SJSA1 (cell line): ENCODE data around the gene MARCKS. TPM values are rescaled to one million over a fixed set of nuclear protein-coding genes. Genes with fewer than 3 reads are reported as not detected.
A peak's percentile ranks its signal among the peaks of the same experiment; 100 is the strongest.

ENCODE experiments used
- DNase-seq, 2 experiments: peaks; one replicate each; pipeline ENCODE4 v3.0.0-alpha.2; 2015 to 2020; ENCODE audit warnings: low spot score in 2 of 2, low read depth in 1 of 2
- H3K27ac ChIP-seq: fragments of 250-450 bp; sonication (Bioruptor Pico); 2 replicates; pipeline ENCODE4 v1.5.1; 2020; ENCODE audit warnings: mild to moderate bottlenecking, moderate library complexity
- H3K27me3 ChIP-seq: fragments of 250-450 bp; sonication (Bioruptor Pico); replicated peaks from 2 replicates; pipeline ENCODE4 v1.5.1; 2020; ENCODE audit warnings: mild to moderate bottlenecking, moderate library complexity
- H3K36me3 ChIP-seq: fragments of 250-450 bp; sonication (Bioruptor Pico); 2 replicates; pipeline ENCODE4 v1.5.1; 2020; ENCODE audit warnings: mild to moderate bottlenecking
- H3K4me1 ChIP-seq: fragments of 250-450 bp; sonication (Bioruptor Pico); replicated peaks from 2 replicates; pipeline ENCODE4 v1.6.1; 2021; ENCODE audit warnings: mild to moderate bottlenecking
- H3K4me3 ChIP-seq: fragments of 250-450 bp; sonication (Bioruptor Pico); 2 replicates; pipeline ENCODE4 v1.5.1; 2020; ENCODE audit warnings: mild to moderate bottlenecking
- H3K9me3 ChIP-seq: fragments of 250-450 bp; sonication (Bioruptor Pico); replicated peaks from 2 replicates; pipeline ENCODE4 v1.5.1; 2020; ENCODE audit warnings: mild to moderate bottlenecking
- total RNA-seq: library from RNA; depleted of rRNA; stranded (reverse); fragments of >200 nt; shearing (Covaris generic); gene quantifications from 2 replicates; pipeline ENCODE4 v1.2.3, GENCODE V29; 2014

MARCKS gene
- total RNA-seq, 1 experiment from 2014 or later: 148 TPM

DNA sequence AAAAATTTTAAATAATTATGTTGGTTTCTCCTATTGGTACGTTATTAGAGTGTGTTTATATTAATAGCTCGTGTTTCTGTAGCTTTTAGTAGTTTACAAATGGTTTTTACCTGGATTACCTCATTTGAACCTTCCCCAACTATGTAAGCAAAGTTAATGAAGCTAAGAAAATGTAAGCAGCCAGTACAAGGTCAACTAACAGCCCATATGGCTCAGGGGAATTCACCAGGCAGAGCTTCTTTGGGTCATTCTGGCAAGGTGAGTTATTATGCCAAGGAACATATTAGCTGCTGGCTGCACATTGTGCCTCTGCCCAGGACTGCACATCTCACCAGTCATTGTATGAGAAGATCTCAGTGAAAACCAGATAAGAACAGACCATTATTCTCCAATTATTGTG, 27.0 kb upstream of the MARCKS start:
- DNase-seq: no peak
- Histone ChIP-seq H3K4me1 (peaks cover 9% of the 10 kb centered on the region), H3K36me3 (no peaks in the 10 kb centered on the region), H3K9me3 (no peaks in the 10 kb centered on the region; the same call in 1 of the 2 replicates), H3K27ac (no peak overlapping the region), H3K4me3 (no peak overlapping the region), H3K27me3 (no peaks in the 10 kb centered on the region)

DNA sequence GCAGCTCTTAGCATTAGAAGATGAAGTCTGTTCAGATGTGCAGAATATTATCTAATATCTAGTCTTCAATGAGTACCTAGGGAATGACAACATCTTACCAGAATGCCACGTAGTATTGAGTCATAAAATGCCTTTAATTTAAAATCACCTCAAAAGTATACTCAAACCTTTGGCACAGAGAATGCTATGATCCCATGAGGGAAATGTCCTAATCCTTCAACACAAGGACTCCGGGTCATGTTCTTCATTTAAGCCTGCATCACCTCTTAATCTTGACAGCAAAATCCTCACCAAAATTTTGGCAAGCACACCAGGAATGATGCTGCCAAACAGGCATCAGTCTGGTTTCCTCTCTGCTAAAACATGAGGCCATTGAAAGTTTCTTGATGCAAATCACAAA, 23.6 kb upstream of the MARCKS start:
- H3K4me3 ChIP-seq: no peak overlapping the region
- DNase-seq: no peak
- no peaks in the 10 kb centered on the region for H3K36me3 ChIP-seq
- H3K4me1 ChIP-seq: 0 out of 2 replicates have a peak, but pooled peaks cover 4% of the 10 kb centered on the region
- H3K27ac ChIP-seq: no peak overlapping the region
- H3K9me3 ChIP-seq: no peaks in the 10 kb centered on the region; the same call in 1 of the 2 replicates
- H3K27me3 ChIP-seq: no peaks in the 10 kb centered on the region

DNA sequence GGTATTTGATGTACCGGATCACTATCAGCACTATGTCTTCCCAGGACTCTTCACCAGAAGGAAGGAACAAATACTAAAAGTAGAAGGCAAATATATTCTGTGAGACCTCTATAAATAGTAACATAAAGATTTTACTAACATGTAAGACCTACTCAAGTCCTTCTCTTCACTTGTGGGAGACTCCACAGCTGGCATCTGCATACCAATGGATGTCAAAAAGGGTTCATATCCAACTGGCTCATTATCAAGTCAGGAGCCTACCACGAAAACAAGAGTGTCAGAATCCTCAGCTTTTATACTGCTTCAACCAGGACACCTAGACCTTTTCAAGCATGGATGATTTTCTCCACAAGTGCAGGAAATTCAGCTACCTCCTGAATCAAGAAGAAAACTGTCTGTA, 20.0 kb upstream of the MARCKS start:
- Histone ChIP-seq H3K4me3 (no peak overlapping the region), H3K4me1 (0 out of 2 replicates have a peak, but pooled peaks cover 4% of the 10 kb centered on the region), H3K9me3 (no peaks in the 10 kb centered on the region; the same call in 1 of the 2 replicates), H3K36me3 (no peaks in the 10 kb centered on the region), H3K27me3 (no peaks in the 10 kb centered on the region), H3K27ac (no peak overlapping the region)
- DNase-seq: no peak

DNA sequence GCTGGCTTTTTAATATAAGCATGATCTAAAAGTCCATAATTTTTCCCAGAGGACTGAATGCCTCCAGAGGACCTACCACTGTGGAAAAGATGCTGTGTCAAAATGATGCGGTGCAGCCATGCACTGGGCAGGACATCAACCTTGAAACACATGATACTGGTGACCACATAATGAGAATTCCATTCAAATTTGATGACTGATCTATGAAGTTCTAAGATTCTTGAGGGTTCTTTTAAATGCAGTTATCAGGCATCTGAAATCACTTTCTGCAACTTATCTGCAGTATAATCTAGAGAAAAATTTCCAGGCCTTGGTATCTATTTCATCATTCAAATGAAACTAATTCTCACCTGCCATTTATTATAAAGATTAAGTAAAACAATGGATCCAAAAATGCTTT, 15.0 kb upstream of the MARCKS start:
- Histone ChIP-seq H3K27me3 (no peaks in the 10 kb centered on the region), H3K27ac (no peak overlapping the region), H3K36me3 (no peaks in the 10 kb centered on the region), H3K9me3 (no peaks in the 10 kb centered on the region), H3K4me3 (no peak overlapping the region), H3K4me1 (no peaks in the 10 kb centered on the region)
- no peak for DNase-seq

DNA sequence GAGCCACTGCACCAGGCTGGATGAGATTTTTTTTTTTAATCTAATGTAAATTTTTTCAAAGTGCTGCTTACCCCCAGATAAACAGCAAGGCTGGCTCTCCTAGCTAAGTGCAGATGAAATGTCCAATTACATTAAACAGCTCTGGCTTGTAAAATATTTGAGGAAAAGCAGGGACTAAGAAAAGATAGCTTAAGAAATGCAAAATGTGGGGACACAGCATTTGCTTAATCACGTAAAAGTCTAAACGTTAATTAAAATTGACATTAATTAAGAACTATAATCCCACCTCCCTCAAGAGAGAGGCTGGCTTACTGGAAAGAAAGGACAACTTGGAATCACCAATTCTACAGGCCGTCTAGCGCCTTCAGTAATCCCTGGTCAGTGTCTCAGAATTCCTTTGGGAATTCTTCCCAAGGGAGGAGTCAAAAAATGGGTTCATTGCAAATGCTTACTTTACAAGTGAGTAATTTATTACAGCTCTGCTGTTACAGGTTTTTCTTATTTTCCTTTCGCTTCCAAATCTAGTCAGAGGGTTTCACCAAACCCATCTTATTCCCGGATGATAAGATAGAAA, 13.6 kb upstream of the MARCKS start:
- no peaks in the 10 kb centered on the region for H3K27me3 ChIP-seq
- H3K27ac ChIP-seq: no peak overlapping the region
- no peaks in the 10 kb centered on the region for H3K36me3 ChIP-seq
- H3K4me1 ChIP-seq: no peaks in the 10 kb centered on the region
- no peak for DNase-seq
- H3K4me3 ChIP-seq: no peak overlapping the region
- no peaks in the 10 kb centered on the region for H3K9me3 ChIP-seq

DNA sequence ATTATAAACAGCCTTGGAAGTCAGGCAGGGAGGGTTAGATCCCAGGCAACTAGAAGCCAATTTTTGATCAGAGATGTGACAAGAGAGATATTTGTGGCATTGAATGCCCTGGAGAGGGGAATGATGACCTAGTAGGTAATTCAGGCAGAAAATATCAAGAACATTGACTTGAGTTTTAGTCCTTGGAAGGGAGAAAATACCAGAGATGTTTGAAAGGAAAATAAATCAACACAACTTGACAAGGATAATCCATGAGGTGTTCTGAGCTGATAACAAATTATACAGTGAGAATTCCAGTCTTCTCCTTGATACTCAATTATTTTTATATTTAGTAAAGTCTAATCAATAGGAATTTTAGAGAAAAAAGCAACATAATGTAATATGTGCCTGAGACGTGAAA, 10.6 kb upstream of the MARCKS start:
- H3K9me3 ChIP-seq: no peaks in the 10 kb centered on the region
- H3K4me3 ChIP-seq: no peak overlapping the region
- no peaks in the 10 kb centered on the region for H3K36me3 ChIP-seq
- no peak overlapping the region for H3K27ac ChIP-seq
- no peaks in the 10 kb centered on the region for H3K27me3 ChIP-seq
- DNase-seq: no peak
- H3K4me1 ChIP-seq: no peaks in the 10 kb centered on the region

DNA sequence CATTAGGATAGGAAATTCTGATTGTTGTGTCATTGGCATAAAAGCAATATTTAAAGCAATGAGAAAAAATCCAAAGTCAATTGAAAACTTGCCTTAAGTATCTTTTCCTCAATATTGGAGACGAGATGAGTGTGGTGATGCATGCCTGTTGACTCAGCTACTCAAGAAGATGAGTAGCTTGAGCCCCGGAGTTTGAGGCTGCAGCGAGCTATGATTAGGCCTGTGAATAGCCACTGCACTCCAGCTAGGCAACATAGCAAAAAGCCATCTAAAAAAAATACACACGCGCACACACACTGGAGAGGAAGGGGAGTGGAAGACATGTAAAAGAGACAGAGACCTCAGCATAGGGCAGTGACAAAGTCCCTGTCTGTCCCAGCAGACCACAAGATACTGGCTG, 9.7 kb upstream of the MARCKS start:
- DNase-seq: no peak
- H3K4me3 ChIP-seq: no peak overlapping the region
- no peaks in the 10 kb centered on the region for H3K36me3 ChIP-seq
- H3K27ac ChIP-seq: no peak overlapping the region
- no peaks in the 10 kb centered on the region for H3K9me3 ChIP-seq
- no peaks in the 10 kb centered on the region for H3K27me3 ChIP-seq
- no peaks in the 10 kb centered on the region for H3K4me1 ChIP-seq

DNA sequence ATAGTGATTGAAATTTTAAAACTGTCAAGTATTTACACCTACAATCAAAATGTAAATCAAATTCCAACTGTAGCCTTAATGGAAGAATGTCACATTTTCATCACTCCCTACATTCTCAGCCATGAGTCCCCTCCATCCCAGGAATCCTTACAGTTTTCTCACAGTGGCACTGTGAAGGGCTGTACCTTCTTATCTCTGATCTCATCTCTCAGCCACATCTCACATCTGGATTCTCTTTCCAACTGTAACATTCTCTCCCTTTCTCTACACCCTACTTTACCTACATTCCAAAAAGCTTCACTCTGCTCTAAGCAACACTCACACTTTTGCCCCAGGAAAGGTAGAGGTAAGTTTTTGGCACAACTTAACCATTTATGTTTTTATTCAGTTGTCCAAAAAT, 8.9 kb upstream of the MARCKS start:
- no peak for DNase-seq
- Histone ChIP-seq H3K36me3 (no peaks in the 10 kb centered on the region), H3K9me3 (no peaks in the 10 kb centered on the region), H3K4me1 (no peaks in the 10 kb centered on the region), H3K4me3 (no peak overlapping the region), H3K27ac (no peak overlapping the region), H3K27me3 (no peaks in the 10 kb centered on the region)

DNA sequence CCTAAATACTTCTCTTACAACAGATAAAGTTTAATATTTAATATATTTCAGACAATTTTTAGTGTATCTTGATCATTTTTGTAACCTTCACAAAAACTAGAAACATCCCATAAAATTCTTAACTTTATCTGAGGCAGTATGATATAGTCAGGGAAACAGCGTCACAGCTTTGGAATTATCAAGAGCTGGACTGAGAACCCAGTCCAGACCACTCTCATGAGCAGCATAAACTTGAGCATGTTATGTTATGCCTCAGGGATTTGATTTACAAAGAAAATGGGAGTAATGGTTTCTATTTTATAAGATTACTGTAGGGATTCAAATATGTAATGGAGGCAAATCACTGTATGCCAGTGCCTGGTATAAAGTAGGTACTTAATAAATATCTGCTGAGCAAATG, 8.3 kb upstream of the MARCKS start:
- Histone ChIP-seq H3K4me3 (no peak overlapping the region), H3K4me1 (no peaks in the 10 kb centered on the region), H3K36me3 (no peaks in the 10 kb centered on the region), H3K27me3 (no peaks in the 10 kb centered on the region), H3K27ac (no peak overlapping the region), H3K9me3 (no peaks in the 10 kb centered on the region)
- DNase-seq: no peak

DNA sequence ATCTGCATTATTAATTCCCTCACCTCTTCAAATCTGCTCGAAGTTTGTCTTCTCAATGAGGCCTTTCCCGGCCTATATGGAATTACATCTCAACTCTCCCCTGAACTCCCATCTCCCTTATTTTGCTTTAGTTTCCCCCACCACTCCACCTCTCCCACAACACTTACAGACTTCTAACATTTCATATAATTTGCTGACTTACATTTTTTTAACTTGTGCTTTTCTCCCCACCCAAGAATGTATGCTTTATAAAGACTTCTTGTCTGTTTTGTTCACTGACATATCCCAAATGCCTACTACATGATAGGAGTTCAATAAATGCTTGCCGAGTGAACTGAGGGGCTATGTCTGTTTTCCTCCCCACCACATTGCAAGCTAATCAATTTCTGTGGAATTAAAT, 3.9 kb upstream of the MARCKS start:
- no peaks in the 10 kb centered on the region for H3K9me3 ChIP-seq
- H3K27me3 ChIP-seq: no peaks in the 10 kb centered on the region
- peaks cover 5% of the 10 kb centered on the region for H3K36me3 ChIP-seq
- H3K27ac ChIP-seq: no peak overlapping the region
- no peak overlapping the region for H3K4me3 ChIP-seq
- no peak for DNase-seq
- peaks cover 3% of the 10 kb centered on the region; the same call in 1 of the 2 replicates for H3K4me1 ChIP-seq

DNA sequence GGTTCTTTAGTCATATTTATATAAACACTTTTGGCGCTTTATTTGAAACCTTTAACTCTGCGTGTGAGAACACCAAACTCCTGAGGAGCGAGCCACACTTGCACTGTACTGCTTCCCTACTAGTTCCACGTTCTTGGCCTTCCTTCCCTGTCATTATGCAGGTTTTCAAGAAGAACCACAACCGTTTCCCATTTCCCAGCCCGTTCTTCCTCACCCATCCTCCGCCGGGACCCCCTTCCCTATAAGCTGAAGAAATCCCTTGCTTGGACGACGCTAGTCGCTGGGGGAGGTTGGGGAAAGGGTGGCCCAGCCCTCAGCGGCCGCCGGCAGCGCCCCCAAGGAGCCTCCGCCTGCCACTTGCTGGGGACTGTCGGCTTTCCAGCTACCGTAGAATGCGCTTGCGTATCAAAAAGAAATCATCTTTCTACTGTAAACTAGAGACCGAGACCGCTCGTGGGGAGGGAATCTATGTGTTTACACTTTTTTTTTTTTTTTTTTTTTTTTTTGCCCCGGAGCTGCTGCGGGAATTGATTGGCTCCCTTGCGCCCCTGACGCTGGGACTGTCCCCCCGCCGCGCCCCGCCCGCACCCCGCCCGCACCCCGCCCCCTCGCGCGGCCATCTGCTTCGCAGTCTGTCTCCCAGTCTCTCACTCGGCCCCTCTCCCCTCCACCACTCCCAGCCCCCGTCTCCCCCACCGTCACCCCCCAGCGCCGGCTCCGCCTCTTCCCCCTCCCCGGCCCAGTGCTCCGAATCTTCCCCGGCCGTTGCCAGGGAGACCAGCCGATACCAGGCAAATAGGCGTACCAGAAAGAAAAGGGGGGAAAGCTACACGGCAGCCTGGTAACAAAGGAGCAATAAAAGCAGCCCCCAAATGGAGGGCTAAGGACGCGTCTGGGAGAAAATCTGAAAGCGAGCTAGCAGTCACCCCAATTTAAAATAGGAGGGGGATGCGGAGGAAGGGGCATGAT, 2.3 kb upstream of the MARCKS start:
- H3K4me3 ChIP-seq: peak overlapping the region; percentile 65
- peak overlapping the region; percentile 84 for H3K27ac ChIP-seq
- DNase-seq: peak; percentile 75 to 82
- H3K4me1 ChIP-seq: peaks cover 3% of the 10 kb centered on the region
- H3K9me3 ChIP-seq: no peaks in the 10 kb centered on the region
- peaks cover 19% of the 10 kb centered on the region for H3K36me3 ChIP-seq
- no peaks in the 10 kb centered on the region for H3K27me3 ChIP-seq

DNA sequence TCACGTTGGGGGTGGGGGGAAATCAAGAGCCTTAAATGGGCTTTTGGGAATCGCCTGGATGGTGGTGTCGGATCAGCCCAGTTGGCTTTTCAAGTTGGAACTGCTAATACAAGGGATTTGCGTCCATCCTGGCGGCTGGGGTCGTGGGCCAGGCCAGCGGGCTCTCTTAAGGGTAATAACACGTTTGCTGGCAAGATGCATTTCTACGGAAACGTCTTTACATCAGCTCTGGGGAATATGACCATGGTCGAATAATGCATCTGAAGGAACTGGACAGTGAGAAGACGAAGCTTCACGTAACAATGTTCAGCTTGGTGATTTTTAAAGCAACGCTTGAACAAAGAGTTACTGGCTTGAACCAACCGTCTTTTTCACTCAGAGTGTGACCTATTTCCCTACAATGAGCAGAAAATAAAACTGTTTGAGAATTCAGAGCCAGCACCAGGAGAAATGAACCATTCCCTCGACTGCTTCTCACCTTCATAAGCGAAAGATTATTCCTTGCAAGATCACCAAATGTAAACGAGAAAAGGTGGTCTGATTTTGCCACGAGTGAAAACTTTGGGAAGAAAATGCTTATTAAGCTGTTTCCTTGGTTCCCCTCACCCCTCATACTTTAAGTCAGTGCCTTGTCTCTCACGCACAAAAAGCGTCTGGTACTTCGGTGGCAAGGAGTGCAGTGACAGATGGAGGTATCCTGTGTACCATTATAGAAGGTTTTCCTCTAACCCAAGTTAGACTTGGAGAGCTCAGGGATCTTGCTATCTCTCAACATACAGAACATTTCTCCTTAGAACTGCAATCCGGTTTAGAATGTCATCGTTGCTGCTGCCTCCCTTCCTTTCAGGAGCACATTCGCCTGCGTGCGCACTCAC, 1.4 kb upstream of the MARCKS start:
- H3K27me3 ChIP-seq: no peaks in the 10 kb centered on the region
- peaks cover 27% of the 10 kb centered on the region for H3K36me3 ChIP-seq
- H3K4me3 ChIP-seq: peak overlapping the region; percentile 65
- peak overlapping the region; percentile 84 for H3K27ac ChIP-seq
- peak in 1 of 2 experiments; percentile 69 for DNase-seq
- H3K9me3 ChIP-seq: no peaks in the 10 kb centered on the region
- peaks cover 3% of the 10 kb centered on the region for H3K4me1 ChIP-seq

DNA sequence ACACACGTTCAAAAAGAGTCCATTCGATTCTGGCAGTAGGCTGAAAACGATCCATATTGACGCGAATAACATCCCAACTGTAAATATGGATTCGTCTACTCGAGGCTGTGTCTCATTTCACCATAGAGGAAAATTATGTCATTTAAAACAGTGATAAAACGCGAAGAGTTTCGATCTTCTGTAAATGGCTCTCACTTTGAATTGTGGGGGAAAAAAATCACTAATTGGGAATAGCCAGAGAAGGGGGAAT, 845 bp upstream of the MARCKS start:
- H3K4me1 ChIP-seq: peaks cover 3% of the 10 kb centered on the region
- H3K9me3 ChIP-seq: no peaks in the 10 kb centered on the region
- H3K36me3 ChIP-seq: peaks cover 28% of the 10 kb centered on the region
- no peaks in the 10 kb centered on the region for H3K27me3 ChIP-seq
- H3K27ac ChIP-seq: peak overlapping the region; percentile 84
- peak in 1 of 2 experiments; percentile 68 for DNase-seq
- peak overlapping the region; percentile 65 for H3K4me3 ChIP-seq
